GM23338 (cell line): ENCODE data around the gene MAGI1. TPM values are rescaled to one million over a fixed set of nuclear protein-coding genes. Genes with fewer than 3 reads are reported as not detected.

Source experiments
- ATAC-seq: fragments of 200-7000 bp; cut with Tn5 transposase; 3 replicates; pipeline ENCODE4 v1.9.1; 2020
- DNase-seq: peaks from one replicate; pipeline ENCODE4 v3.0.0-alpha.2; 2015; ENCODE audit warnings: low spot score
- H2AFZ ChIP-seq: fragments of 200-600 bp; sonication (generic); 2 replicates; pipeline ENCODE4 v1.8.0; 2016; ENCODE audit warnings: antibody characterized with exemption, mild to moderate bottlenecking, moderate library complexity
- H3F3A ChIP-seq: fragments of 200-600 bp; sonication (generic); replicated peaks from 2 replicates; pipeline ENCODE4 v1.8.0; 2017; ENCODE audit warnings: antibody characterized with exemption, mixed run types, low read depth
- H3K27ac ChIP-seq: fragments of 200-600 bp; sonication (generic); 2 replicates; pipeline ENCODE4 v1.6.1; 2016; ENCODE audit warnings: low read depth
- H3K27me3 ChIP-seq: fragments of 200-600 bp; sonication (generic); 2 replicates; pipeline ENCODE4 v1.8.0; 2016; ENCODE audit warnings: mild to moderate bottlenecking, mixed run types, moderate library complexity; ENCODE audit not compliant: insufficient read depth
- H3K36me3 ChIP-seq: fragments of 200-600 bp; sonication (generic); 2 replicates; pipeline ENCODE4 v1.8.0; 2016; ENCODE audit warnings: mild to moderate bottlenecking; ENCODE audit not compliant: insufficient read depth
- H3K4me1 ChIP-seq: fragments of 200-600 bp; sonication (generic); 2 replicates; pipeline ENCODE4 v1.8.0; 2016; ENCODE audit warnings: mild to moderate bottlenecking, moderate library complexity; ENCODE audit not compliant: insufficient read depth
- H3K4me2 ChIP-seq: fragments of 200-600 bp; sonication (generic); 2 replicates; pipeline ENCODE4 v1.7.1; 2017; ENCODE audit warnings: mixed run types
- H3K4me3 ChIP-seq: fragments of 200-600 bp; sonication (generic); 2 replicates; pipeline ENCODE4 v1.6.1; 2016; ENCODE audit warnings: mixed run types
- H3K79me2 ChIP-seq: fragments of 200-600 bp; sonication (generic); replicated peaks from 2 replicates; pipeline ENCODE4 v1.8.0; 2017; ENCODE audit warnings: mild to moderate bottlenecking; ENCODE audit not compliant: insufficient read depth
- H3K9me2 ChIP-seq: fragments of 200-600 bp; sonication (generic); 2 replicates; pipeline ENCODE4 v1.8.0; 2017; ENCODE audit not compliant: insufficient read depth
- H4K20me1 ChIP-seq: fragments of 200-600 bp; sonication (generic); replicated peaks from 2 replicates; pipeline ENCODE4 v1.8.0; 2017; ENCODE audit warnings: mild to moderate bottlenecking; ENCODE audit not compliant: insufficient read depth
- H3K27ac Mint-ChIP-seq: 2 replicates; pipeline ENCODE4 v1.8.0; 2020; ENCODE audit warnings: inconsistent platforms, mild to moderate bottlenecking, moderate library complexity, mixed read lengths
- H3K27me3 Mint-ChIP-seq: 3 replicates; pipeline ENCODE4 v1.8.0; 2022; ENCODE audit warnings: low read depth, mild to moderate bottlenecking, moderate library complexity, mixed read lengths, inconsistent platforms; ENCODE audit not compliant: insufficient read depth, poor library complexity
- H3K36me3 Mint-ChIP-seq: 3 replicates; pipeline ENCODE4 v1.8.0; 2021; ENCODE audit warnings: low read depth, mild to moderate bottlenecking, inconsistent platforms, moderate library complexity, mixed read lengths
- H3K4me1 Mint-ChIP-seq: 3 replicates; pipeline ENCODE4 v1.8.0; 2020; ENCODE audit warnings: mild to moderate bottlenecking, inconsistent platforms, mixed read lengths
- H3K4me3 Mint-ChIP-seq: 3 replicates; pipeline ENCODE4 v1.8.0; 2021; ENCODE audit warnings: moderate library complexity, mild to moderate bottlenecking, inconsistent platforms, mixed read lengths
- H3K9me3 Mint-ChIP-seq: 3 replicates; pipeline ENCODE4 v1.8.0; 2020; ENCODE audit warnings: moderate library complexity, mild to moderate bottlenecking, inconsistent platforms, mixed read lengths
- CREB1 ChIP-seq: fragments of 250-450 bp; sonication (Bioruptor Pico); IDR thresholded peaks from 2 replicates; pipeline ENCODE4 v1.5.0; 2020; ENCODE audit warnings: low read depth, mild to moderate bottlenecking, moderate library complexity
- EZH2phosphoT487 ChIP-seq: fragments of 200-600 bp; sonication (generic); IDR thresholded peaks from one replicate; pipeline ENCODE4 v1.8.1; 2018; ENCODE audit warnings: antibody characterized with exemption; ENCODE audit not compliant: unreplicated experiment
- JUNB ChIP-seq: IDR thresholded peaks from one replicate; pipeline ENCODE4 v1.6.1; 2016; ENCODE audit warnings: antibody characterized with exemption; ENCODE audit not compliant: unreplicated experiment
- NANOG ChIP-seq: IDR thresholded peaks from 2 replicates; pipeline ENCODE4 v1.6.1; 2016; ENCODE audit warnings: antibody characterized with exemption, borderline replicate concordance
- POLR2AphosphoS5 ChIP-seq: IDR thresholded peaks from 2 replicates; pipeline ENCODE4 v1.6.1; 2016; ENCODE audit warnings: antibody characterized with exemption, low read depth
- STAT1 ChIP-seq: IDR thresholded peaks from one replicate; pipeline ENCODE4 v1.6.1; 2016; ENCODE audit warnings: antibody characterized with exemption; ENCODE audit not compliant: unreplicated experiment
- ZNF114 ChIP-seq: fragments of 250-450 bp; sonication (Bioruptor Pico); IDR thresholded peaks from 2 replicates; pipeline ENCODE4 v1.5.0; 2020; ENCODE audit warnings: mild to moderate bottlenecking, moderate library complexity
- ZNF331 ChIP-seq: fragments of 250-450 bp; sonication (Bioruptor Pico); IDR thresholded peaks from 2 replicates; pipeline ENCODE4 v1.5.0; 2020; ENCODE audit warnings: low read depth, mild to moderate bottlenecking, moderate library complexity
- polyA plus RNA-seq: library from polyadenylated mRNA; unstranded; fragments of >200 nt; fragmentation: Nextera tagmentation; extraction: Ambion mirVana; gene quantifications from 2 replicates; pipeline ENCODE4 v1.2.1, GENCODE V29; 2016
- total RNA-seq: library from RNA; depleted of rRNA; stranded (reverse); fragments of >200 nt; shearing (Covaris generic); gene quantifications from 2 replicates; pipeline ENCODE4 v1.2.3, GENCODE V29; 2014
- TF ChIP-seq, protein P1 (sequence below): fragments of 250-450 bp; sonication (Bioruptor Pico); IDR thresholded peaks from 2 replicates; pipeline ENCODE4 v1.5.0; 2020; ENCODE audit warnings: mild to moderate bottlenecking, moderate library complexity
- TF ChIP-seq, protein P2 (sequence below), 2 experiments: fragments of 200-600 bp in 1 of 2; sonication (generic) in 1 of 2; conservative IDR thresholded peaks; 2 replicates each; pipeline versions ENCODE4 v1.5.1 to v1.6.1; 2016 to 2017; ENCODE audit warnings: antibody characterized with exemption in 2 of 2, low read depth in 2 of 2, mild to moderate bottlenecking in 2 of 2, moderate library complexity in 1 of 2
- TF ChIP-seq, protein P3 (sequence below): IDR thresholded peaks from one replicate; pipeline ENCODE4 v1.6.1; 2018; ENCODE audit warnings: antibody characterized with exemption; ENCODE audit not compliant: unreplicated experiment

MAGI1 gene
- total and polyA plus RNA-seq, 2 experiments from 2014 or later, result 27.4 to 71.2 TPM

GRCh38 chr3:66000506-66000905 lies 38.2 kb downstream of the MAGI1 start:
- Histone ChIP-seq H3K4me2 (0 out of 2 replicates have a peak overlapping the region, but pooled peaks have one; percentile 13), H3K36me3 (no peaks in the 10 kb centered on the region), H3K4me1 (peaks cover 23% of the 10 kb centered on the region), H2AFZ (no peak overlapping the region), H3K9me2 (no peaks in the 10 kb centered on the region), H3K4me3 (no peak overlapping the region), H3K27ac (peak overlapping the region; percentile 73; the same call in 1 of the 2 replicates), H3K27me3 (no peaks in the 10 kb centered on the region), H3F3A (no peaks in the 10 kb centered on the region), H4K20me1 (peaks cover 12% of the 10 kb centered on the region; the same call in 1 of the 2 replicates), H3K79me2 (peaks cover 94% of the 10 kb centered on the region)
- Mint-ChIP-seq H3K27me3 (peaks cover 8% of the 10 kb centered on the region), H3K27ac (no peak overlapping the region), H3K4me3 (no peak overlapping the region), H3K36me3 (no peaks in the 10 kb centered on the region), H3K4me1 (peaks cover 36% of the 10 kb centered on the region), H3K9me3 (no peaks in the 10 kb centered on the region)
- DNase-seq, result no peak
- no peak for TF ChIP-seq POLR2AphosphoS5
- TF ChIP-seq ZNF331 (CRISPR knock-in tag), result no peak
- peak; percentile 46 for ATAC-seq

DNA sequence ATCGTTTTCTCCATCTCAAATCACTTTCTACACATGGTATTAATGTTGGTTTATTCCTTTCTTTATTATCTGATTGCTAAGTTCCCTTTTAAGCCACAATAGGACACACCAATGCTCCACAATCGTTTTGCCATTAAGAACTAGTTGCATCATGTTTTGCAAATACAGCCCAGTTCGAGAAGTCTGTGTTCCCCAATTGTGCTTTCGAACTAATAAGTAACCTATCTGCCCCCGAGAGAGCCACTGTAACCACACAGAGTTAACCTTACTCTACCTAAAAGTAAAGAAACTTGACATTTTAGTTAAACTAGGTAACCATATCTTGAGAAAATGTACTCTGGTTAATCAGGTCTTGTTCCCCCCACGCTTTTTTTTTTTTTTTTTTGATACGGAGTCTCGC lies 39.1 kb downstream of the MAGI1 start:
- H3K9me3 Mint-ChIP-seq, result no peaks in the 10 kb centered on the region
- peaks cover 8% of the 10 kb centered on the region for H3K27me3 Mint-ChIP-seq
- H3F3A ChIP-seq, result no peaks in the 10 kb centered on the region
- ATAC-seq (no peak; the same call in 2 of the 3 replicates), DNase-seq (no peak)
- no peak overlapping the region for H2AFZ ChIP-seq
- peaks cover 30% of the 10 kb centered on the region for H3K4me1 ChIP-seq
- peaks cover 93% of the 10 kb centered on the region for H3K79me2 ChIP-seq
- H3K27ac ChIP-seq, result no peak overlapping the region
- peak overlapping the region; percentile 25; the same call in 1 of the 2 replicates for H3K27ac Mint-ChIP-seq
- H3K27me3 ChIP-seq, result no peaks in the 10 kb centered on the region
- peaks cover 41% of the 10 kb centered on the region for H3K4me1 Mint-ChIP-seq
- no peaks in the 10 kb centered on the region for H3K36me3 Mint-ChIP-seq
- H4K20me1 ChIP-seq, result peaks cover 9% of the 10 kb centered on the region; the same call in 1 of the 2 replicates
- no peaks in the 10 kb centered on the region for H3K9me2 ChIP-seq
- H3K4me2 ChIP-seq, result no peak overlapping the region
- H3K36me3 ChIP-seq, result no peaks in the 10 kb centered on the region
- no peak overlapping the region for H3K4me3 ChIP-seq
- no peak overlapping the region for H3K4me3 Mint-ChIP-seq
- no peak for TF ChIP-seq ZNF331 (CRISPR knock-in tag)
- TF ChIP-seq, protein P1, sequence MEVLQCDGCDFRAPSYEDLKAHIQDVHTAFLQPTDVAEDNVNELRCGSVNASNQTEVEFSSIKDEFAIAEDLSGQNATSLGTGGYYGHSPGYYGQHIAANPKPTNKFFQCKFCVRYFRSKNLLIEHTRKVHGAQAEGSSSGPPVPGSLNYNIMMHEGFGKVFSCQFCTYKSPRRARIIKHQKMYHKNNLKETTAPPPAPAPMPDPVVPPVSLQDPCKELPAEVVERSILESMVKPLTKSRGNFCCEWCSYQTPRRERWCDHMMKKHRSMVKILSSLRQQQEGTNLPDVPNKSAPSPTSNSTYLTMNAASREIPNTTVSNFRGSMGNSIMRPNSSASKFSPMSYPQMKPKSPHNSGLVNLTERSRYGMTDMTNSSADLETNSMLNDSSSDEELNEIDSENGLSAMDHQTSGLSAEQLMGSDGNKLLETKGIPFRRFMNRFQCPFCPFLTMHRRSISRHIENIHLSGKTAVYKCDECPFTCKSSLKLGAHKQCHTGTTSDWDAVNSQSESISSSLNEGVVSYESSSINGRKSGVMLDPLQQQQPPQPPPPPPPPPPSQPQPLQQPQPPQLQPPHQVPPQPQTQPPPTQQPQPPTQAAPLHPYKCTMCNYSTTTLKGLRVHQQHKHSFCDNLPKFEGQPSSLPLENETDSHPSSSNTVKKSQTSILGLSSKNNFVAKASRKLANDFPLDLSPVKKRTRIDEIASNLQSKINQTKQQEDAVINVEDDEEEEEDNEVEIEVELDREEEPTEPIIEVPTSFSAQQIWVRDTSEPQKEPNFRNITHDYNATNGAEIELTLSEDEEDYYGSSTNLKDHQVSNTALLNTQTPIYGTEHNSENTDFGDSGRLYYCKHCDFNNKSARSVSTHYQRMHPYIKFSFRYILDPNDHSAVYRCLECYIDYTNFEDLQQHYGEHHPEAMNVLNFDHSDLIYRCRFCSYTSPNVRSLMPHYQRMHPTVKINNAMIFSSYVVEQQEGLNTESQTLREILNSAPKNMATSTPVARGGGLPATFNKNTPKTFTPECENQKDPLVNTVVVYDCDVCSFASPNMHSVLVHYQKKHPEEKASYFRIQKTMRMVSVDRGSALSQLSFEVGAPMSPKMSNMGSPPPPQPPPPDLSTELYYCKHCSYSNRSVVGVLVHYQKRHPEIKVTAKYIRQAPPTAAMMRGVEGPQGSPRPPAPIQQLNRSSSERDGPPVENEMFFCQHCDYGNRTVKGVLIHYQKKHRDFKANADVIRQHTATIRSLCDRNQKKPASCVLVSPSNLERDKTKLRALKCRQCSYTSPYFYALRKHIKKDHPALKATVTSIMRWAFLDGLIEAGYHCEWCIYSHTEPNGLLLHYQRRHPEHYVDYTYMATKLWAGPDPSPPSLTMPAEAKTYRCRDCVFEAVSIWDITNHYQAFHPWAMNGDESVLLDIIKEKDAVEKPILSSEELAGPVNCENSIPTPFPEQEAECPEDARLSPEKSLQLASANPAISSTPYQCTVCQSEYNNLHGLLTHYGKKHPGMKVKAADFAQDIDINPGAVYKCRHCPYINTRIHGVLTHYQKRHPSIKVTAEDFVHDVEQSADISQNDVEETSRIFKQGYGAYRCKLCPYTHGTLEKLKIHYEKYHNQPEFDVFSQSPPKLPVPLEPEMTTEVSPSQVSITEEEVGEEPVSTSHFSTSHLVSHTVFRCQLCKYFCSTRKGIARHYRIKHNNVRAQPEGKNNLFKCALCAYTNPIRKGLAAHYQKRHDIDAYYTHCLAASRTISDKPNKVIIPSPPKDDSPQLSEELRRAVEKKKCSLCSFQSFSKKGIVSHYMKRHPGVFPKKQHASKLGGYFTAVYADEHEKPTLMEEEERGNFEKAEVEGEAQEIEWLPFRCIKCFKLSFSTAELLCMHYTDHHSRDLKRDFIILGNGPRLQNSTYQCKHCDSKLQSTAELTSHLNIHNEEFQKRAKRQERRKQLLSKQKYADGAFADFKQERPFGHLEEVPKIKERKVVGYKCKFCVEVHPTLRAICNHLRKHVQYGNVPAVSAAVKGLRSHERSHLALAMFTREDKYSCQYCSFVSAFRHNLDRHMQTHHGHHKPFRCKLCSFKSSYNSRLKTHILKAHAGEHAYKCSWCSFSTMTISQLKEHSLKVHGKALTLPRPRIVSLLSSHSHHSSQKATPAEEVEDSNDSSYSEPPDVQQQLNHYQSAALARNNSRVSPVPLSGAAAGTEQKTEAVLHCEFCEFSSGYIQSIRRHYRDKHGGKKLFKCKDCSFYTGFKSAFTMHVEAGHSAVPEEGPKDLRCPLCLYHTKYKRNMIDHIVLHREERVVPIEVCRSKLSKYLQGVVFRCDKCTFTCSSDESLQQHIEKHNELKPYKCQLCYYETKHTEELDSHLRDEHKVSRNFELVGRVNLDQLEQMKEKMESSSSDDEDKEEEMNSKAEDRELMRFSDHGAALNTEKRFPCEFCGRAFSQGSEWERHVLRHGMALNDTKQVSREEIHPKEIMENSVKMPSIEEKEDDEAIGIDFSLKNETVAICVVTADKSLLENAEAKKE (CRISPR knock-in tag), result no peak
- no peak for TF ChIP-seq POLR2AphosphoS5
- no peak for TF ChIP-seq STAT1
- TF ChIP-seq CREB1 (CRISPR knock-in tag), result no peak
- TF ChIP-seq JUNB, result no peak
- TF ChIP-seq, protein P2, sequence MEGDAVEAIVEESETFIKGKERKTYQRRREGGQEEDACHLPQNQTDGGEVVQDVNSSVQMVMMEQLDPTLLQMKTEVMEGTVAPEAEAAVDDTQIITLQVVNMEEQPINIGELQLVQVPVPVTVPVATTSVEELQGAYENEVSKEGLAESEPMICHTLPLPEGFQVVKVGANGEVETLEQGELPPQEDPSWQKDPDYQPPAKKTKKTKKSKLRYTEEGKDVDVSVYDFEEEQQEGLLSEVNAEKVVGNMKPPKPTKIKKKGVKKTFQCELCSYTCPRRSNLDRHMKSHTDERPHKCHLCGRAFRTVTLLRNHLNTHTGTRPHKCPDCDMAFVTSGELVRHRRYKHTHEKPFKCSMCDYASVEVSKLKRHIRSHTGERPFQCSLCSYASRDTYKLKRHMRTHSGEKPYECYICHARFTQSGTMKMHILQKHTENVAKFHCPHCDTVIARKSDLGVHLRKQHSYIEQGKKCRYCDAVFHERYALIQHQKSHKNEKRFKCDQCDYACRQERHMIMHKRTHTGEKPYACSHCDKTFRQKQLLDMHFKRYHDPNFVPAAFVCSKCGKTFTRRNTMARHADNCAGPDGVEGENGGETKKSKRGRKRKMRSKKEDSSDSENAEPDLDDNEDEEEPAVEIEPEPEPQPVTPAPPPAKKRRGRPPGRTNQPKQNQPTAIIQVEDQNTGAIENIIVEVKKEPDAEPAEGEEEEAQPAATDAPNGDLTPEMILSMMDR (conservative IDR thresholded peaks at IDR 0.05; ENCODE audit: low read depth in 2 of 2), result no peak
- no peak for TF ChIP-seq NANOG
- TF ChIP-seq EZH2phosphoT487, result no peak
- no peak for TF ChIP-seq ZNF114 (CRISPR knock-in tag)
- TF ChIP-seq, protein P3, sequence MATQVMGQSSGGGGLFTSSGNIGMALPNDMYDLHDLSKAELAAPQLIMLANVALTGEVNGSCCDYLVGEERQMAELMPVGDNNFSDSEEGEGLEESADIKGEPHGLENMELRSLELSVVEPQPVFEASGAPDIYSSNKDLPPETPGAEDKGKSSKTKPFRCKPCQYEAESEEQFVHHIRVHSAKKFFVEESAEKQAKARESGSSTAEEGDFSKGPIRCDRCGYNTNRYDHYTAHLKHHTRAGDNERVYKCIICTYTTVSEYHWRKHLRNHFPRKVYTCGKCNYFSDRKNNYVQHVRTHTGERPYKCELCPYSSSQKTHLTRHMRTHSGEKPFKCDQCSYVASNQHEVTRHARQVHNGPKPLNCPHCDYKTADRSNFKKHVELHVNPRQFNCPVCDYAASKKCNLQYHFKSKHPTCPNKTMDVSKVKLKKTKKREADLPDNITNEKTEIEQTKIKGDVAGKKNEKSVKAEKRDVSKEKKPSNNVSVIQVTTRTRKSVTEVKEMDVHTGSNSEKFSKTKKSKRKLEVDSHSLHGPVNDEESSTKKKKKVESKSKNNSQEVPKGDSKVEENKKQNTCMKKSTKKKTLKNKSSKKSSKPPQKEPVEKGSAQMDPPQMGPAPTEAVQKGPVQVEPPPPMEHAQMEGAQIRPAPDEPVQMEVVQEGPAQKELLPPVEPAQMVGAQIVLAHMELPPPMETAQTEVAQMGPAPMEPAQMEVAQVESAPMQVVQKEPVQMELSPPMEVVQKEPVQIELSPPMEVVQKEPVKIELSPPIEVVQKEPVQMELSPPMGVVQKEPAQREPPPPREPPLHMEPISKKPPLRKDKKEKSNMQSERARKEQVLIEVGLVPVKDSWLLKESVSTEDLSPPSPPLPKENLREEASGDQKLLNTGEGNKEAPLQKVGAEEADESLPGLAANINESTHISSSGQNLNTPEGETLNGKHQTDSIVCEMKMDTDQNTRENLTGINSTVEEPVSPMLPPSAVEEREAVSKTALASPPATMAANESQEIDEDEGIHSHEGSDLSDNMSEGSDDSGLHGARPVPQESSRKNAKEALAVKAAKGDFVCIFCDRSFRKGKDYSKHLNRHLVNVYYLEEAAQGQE, result no peak
